Fibroblast of villous mesenchyme (primary cell): Measurements from ENCODE around the gene ZNF181. TPM values are rescaled to one million over a fixed set of nuclear protein-coding genes. Genes with fewer than 3 reads are reported as not detected.

Experiments
- DNase-seq: peaks from one replicate; pipeline ENCODE4 v3.0.0-alpha.2; 2010; ENCODE audit warnings: low read depth
- H3K4me3 ChIP-seq: 2 replicates; pipeline ENCODE4 v1.5.1; 2011; ENCODE audit warnings: low read depth, mild to moderate bottlenecking, low read length
- CTCF ChIP-seq: IDR thresholded peaks from 2 replicates; pipeline ENCODE4 v1.5.1; 2012; ENCODE audit warnings: low read depth, mild to moderate bottlenecking, low read length; ENCODE audit not compliant: insufficient read depth
- total RNA-seq: library from RNA; depleted of rRNA; stranded (reverse); fragments of >200 nt; gene quantifications from 2 replicates; pipeline ENCODE4 v1.2.3, GENCODE V29; 2012

The ZNF181 gene
- total RNA-seq, 1 donor, result 14.7 TPM

DNA sequence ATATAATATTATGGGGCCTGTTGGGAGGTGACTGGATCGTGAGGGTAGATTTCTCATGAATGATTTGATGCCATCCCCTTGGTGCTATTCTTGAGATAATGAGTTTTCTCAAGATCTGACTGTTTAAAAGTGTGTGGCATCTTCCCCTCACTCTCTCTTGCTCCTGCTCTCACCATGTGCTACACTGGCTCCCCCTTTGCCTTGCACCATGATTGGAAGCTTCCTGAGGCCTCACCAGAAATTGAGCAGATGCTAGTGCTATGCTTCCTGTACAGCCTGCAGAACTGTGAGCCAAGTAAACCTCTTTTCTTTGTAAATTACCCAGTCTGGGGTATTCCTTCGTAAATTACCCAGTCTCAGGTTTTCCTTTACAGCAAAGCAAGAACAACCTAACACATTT, 40.8 kb downstream of the ZNF181 start:
- DNase-seq, result no peak
- H3K4me3 ChIP-seq, result no peak overlapping the region
- no peak for TF ChIP-seq CTCF

DNA sequence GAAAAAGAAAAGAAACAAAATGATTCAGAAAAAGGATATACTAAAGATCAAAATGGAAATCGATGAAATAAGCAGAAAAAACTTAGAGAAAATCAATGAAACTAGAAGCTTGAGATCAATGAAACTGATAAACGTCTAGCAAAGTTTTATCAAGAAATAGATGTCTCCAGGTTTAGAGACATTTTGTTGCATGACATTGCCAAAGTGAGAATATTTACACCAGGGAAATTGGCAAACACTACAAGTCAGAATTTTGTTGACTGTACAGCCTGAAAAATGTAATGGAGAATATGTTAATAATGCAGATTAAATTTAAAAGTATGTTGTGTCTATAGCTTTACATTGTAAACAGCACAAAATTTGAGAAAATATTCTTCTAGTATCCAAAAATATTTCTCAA, 44.3 kb downstream of the ZNF181 start:
- no peak for DNase-seq
- no peak overlapping the region for H3K4me3 ChIP-seq
- TF ChIP-seq CTCF, result no peak

DNA sequence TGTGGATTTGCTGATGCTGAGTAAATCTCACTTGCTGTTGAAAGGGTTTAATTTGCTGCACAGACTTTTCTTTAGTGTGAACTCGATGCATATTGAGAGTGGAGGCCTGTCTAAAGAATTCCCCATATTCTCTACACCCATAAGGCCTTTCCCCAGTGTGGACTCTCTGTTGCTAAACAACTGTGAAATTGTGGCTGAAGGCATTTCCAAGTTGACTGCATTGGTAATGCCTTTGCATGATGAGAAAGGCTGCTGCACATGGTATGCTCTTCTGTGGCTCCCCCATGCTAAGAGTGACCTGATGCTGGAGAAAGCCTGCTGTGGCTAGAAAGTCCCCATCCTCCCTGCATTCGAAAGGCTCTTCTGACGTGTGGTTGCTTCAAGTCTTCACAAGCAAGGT, 45.6 kb downstream of the ZNF181 start:
- no peak overlapping the region for H3K4me3 ChIP-seq
- no peak for DNase-seq
- TF ChIP-seq CTCF, result no peak

GRCh38 chr19:34786236-34786635, 52.2 kb downstream of the ZNF181 start:
- no peak for TF ChIP-seq CTCF
- no peak for DNase-seq

DNA sequence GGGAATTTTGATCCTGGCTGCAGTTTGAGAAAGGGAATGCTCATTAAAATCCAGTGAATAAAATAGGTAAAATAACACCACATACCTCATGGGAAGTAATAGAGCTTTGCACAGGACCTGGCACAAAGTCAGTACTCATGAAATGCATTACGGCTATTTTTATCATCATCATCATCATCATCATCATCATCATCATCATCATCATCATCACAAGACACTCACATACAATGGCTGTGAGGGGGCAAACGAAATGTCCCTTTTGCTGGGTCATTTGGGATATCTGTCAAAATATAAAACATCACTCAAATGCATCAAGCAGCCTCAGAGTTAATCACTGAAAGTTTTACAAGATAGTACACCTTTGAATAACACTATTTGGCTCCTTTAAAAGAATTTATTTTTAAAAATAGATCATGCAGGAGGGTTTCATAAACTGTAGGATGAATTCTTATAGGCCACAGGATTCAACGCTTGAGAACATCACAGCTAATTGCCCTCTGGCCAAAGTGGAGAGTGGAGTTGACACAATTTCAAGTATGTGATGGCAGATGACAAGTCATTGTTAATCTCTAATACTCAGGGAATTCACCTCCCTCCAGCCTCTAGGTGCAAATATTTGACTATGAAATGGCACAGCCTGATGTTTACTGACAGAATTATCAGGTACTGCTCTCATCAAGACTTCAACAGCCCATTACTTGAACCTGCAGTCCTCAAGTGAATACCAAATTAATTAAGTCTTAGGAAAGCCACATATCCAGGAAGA, 53.2 kb downstream of the ZNF181 start:
- TF ChIP-seq CTCF, result no peak
- DNase-seq, result no peak
- H3K4me3 ChIP-seq, result no peak overlapping the region

More at GRCh38 chr19:34786236-34786635, 52.2 kb downstream of the ZNF181 start:
- H3K4me3 ChIP-seq, result no peak overlapping the region

DNA sequence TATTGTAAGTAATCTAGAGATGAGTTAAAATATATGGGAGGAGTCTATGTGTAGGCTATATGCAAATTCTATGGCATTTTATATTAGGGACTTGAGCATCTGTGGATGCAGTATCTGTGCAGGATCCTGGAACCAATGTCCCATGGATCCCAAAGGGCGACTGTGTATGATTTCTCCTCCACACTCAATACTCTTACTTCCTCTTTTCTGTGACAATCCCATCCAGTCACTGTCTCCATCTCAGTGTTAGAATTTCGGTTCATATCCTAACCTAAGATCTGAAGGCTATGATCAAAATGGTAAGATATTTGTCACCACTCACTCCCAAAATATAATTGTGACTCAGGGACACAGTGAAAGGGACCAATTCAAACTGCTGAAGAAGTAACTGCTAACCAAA, 54.0 kb downstream of the ZNF181 start:
- H3K4me3 ChIP-seq, result no peak overlapping the region
- TF ChIP-seq CTCF, result no peak
- DNase-seq, result no peak

DNA sequence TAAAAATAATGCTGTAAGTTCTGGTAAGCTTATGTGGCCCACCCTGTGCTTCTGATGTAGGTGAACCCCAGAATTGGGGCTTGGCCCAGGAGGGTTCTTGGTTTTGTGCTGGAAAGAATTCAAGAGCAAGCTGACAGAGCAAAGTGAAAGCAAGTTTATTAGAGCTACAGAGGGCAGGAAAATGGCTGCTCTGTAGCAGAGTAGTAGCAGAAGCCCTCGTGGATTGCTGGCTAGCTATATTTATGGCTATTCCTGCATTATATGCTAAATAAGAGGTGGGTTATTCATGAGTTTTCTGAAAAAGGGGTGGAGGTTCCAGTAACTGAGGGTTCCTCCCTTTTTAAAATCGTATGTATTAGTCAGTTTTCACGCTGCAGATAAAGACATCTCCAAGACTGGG, 59.5 kb downstream of the ZNF181 start:
- peak overlapping the region; percentile 10 for H3K4me3 ChIP-seq
- TF ChIP-seq CTCF, result no peak
- peak; percentile 4 for DNase-seq
